ENCODE measurements around the gene MYG1. TPM values are rescaled to one million over a fixed set of nuclear protein-coding genes. Genes with fewer than 3 reads are reported as not detected.

Gene MYG1
- total and polyA plus RNA-seq, 2 of the 13 experiments (the other 11 are each of a cell fraction or from before 2014, with no cell fraction given): 38.6 to 58.0 TPM

DNA sequence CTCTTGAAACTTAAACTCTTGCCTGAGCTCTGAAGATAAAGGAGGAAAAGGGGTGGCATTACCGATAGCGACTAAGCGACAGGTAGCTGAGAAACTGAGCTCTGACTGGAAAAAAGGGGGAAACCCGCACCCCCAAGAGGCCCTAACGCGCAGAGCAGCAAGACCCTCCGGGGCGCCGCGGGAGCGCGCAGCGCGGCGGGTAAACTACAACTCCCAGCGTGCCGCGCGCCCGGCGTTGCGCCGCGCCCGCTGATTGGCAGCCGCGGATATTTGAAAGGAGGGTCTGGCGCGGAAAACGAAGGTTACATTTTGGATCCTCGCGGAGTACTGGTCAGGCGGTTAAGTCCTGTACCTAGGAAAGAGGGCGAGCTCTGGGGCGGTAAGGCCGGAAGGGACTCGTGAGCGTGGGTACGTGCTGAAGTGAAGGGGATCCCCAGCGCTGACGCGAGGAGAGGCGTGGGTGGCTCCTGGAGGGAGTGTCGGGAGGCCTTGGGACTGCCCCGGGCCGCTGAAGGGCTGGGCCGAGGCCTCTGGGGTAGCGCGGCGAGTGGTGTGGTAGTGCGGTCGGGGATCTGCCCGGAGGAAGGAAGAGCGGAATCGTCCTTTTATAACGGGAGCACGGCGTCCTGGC is 31.4 kb upstream of the MYG1 start, which contains the start of gene ESPL1 (continued):
- TF ChIP-seq, protein P1, sequence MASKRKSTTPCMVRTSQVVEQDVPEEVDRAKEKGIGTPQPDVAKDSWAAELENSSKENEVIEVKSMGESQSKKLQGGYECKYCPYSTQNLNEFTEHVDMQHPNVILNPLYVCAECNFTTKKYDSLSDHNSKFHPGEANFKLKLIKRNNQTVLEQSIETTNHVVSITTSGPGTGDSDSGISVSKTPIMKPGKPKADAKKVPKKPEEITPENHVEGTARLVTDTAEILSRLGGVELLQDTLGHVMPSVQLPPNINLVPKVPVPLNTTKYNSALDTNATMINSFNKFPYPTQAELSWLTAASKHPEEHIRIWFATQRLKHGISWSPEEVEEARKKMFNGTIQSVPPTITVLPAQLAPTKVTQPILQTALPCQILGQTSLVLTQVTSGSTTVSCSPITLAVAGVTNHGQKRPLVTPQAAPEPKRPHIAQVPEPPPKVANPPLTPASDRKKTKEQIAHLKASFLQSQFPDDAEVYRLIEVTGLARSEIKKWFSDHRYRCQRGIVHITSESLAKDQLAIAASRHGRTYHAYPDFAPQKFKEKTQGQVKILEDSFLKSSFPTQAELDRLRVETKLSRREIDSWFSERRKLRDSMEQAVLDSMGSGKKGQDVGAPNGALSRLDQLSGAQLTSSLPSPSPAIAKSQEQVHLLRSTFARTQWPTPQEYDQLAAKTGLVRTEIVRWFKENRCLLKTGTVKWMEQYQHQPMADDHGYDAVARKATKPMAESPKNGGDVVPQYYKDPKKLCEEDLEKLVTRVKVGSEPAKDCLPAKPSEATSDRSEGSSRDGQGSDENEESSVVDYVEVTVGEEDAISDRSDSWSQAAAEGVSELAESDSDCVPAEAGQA (IDR thresholded peaks at IDR 0.05; ENCODE audit: low read depth): no peak
- TF ChIP-seq, protein P1 (CRISPR knock-in tag; IDR thresholded peaks at IDR 0.05; ENCODE audit: borderline replicate concordance): no peak
- TF ChIP-seq, protein P2, sequence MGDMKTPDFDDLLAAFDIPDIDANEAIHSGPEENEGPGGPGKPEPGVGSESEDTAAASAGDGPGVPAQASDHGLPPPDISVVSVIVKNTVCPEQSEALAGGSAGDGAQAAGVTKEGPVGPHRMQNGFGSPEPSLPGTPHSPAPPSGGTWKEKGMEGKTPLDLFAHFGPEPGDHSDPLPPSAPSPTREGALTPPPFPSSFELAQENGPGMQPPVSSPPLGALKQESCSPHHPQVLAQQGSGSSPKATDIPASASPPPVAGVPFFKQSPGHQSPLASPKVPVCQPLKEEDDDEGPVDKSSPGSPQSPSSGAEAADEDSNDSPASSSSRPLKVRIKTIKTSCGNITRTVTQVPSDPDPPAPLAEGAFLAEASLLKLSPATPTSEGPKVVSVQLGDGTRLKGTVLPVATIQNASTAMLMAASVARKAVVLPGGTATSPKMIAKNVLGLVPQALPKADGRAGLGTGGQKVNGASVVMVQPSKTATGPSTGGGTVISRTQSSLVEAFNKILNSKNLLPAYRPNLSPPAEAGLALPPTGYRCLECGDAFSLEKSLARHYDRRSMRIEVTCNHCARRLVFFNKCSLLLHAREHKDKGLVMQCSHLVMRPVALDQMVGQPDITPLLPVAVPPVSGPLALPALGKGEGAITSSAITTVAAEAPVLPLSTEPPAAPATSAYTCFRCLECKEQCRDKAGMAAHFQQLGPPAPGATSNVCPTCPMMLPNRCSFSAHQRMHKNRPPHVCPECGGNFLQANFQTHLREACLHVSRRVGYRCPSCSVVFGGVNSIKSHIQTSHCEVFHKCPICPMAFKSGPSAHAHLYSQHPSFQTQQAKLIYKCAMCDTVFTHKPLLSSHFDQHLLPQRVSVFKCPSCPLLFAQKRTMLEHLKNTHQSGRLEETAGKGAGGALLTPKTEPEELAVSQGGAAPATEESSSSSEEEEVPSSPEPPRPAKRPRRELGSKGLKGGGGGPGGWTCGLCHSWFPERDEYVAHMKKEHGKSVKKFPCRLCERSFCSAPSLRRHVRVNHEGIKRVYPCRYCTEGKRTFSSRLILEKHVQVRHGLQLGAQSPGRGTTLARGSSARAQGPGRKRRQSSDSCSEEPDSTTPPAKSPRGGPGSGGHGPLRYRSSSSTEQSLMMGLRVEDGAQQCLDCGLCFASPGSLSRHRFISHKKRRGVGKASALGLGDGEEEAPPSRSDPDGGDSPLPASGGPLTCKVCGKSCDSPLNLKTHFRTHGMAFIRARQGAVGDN (CRISPR knock-in tag; IDR thresholded peaks at IDR 0.05): peak; percentile 74
- TF ChIP-seq, protein P3, sequence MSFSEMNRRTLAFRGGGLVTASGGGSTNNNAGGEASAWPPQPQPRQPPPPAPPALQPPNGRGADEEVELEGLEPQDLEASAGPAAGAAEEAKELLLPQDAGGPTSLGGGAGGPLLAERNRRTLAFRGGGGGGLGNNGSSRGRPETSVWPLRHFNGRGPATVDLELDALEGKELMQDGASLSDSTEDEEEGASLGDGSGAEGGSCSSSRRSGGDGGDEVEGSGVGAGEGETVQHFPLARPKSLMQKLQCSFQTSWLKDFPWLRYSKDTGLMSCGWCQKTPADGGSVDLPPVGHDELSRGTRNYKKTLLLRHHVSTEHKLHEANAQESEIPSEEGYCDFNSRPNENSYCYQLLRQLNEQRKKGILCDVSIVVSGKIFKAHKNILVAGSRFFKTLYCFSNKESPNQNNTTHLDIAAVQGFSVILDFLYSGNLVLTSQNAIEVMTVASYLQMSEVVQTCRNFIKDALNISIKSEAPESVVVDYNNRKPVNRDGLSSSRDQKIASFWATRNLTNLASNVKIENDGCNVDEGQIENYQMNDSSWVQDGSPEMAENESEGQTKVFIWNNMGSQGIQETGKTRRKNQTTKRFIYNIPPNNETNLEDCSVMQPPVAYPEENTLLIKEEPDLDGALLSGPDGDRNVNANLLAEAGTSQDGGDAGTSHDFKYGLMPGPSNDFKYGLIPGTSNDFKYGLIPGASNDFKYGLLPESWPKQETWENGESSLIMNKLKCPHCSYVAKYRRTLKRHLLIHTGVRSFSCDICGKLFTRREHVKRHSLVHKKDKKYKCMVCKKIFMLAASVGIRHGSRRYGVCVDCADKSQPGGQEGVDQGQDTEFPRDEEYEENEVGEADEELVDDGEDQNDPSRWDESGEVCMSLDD (CRISPR knock-in tag; IDR thresholded peaks at IDR 0.05; ENCODE audit: borderline replicate concordance): peak; percentile 91; the same call in 1 of the 2 replicates
- no peak for TF ChIP-seq POGZ (CRISPR knock-in tag; IDR thresholded peaks at IDR 0.05)
- no peak for TF ChIP-seq DMTF1 (CRISPR knock-in tag; IDR thresholded peaks at IDR 0.05)
- no peak for TF ChIP-seq HOXA7 (CRISPR knock-in tag; IDR thresholded peaks at IDR 0.05)
- TF ChIP-seq ZNF138 (CRISPR knock-in tag; IDR thresholded peaks at IDR 0.05; ENCODE audit: low read depth): no peak
- no peak for TF ChIP-seq ZNF652 (CRISPR knock-in tag; IDR thresholded peaks at IDR 0.05; ENCODE audit: borderline replicate concordance, low read depth)
- no peak for TF ChIP-seq RFX3 (CRISPR knock-in tag; IDR thresholded peaks at IDR 0.05)
- TF ChIP-seq MLX (CRISPR knock-in tag; IDR thresholded peaks at IDR 0.05): 0 out of 2 replicates have a peak, but pooled peaks have one; percentile 32
- no peak for TF ChIP-seq HNRNPK (IDR thresholded peaks at IDR 0.05; ENCODE audit: low read depth, low read length, poor library complexity, severe bottlenecking)
- peak; percentile 22; the same call in 1 of the 2 replicates for TF ChIP-seq ZNF343 (CRISPR knock-in tag; IDR thresholded peaks at IDR 0.05)

Measured in HepG2 (cell line).